Endothelial cell (in vitro differentiated cells): ENCODE results near the gene MAPKAPK2. TPM values are rescaled to one million over a fixed set of nuclear protein-coding genes. Genes with fewer than 3 reads are reported as not detected.

Experiments
- DNase-seq: peaks from one replicate; pipeline ENCODE4 v3.0.0; 2021; ENCODE audit warnings: low spot score
- H3K27ac Mint-ChIP-seq: one replicate; pipeline ENCODE4 v1.8.0; 2021; ENCODE audit warnings: mixed read lengths, inconsistent platforms; ENCODE audit not compliant: unreplicated experiment
- H3K27me3 Mint-ChIP-seq: one replicate; pipeline ENCODE4 v1.8.0; 2021; ENCODE audit warnings: mild to moderate bottlenecking, moderate library complexity, mixed read lengths, inconsistent platforms; ENCODE audit not compliant: unreplicated experiment
- H3K36me3 Mint-ChIP-seq: one replicate; pipeline ENCODE4 v1.8.0; 2021; ENCODE audit warnings: mild to moderate bottlenecking, low read depth, mixed read lengths, inconsistent platforms; ENCODE audit not compliant: unreplicated experiment
- H3K4me1 Mint-ChIP-seq: one replicate; pipeline ENCODE4 v1.8.0; 2021; ENCODE audit warnings: mild to moderate bottlenecking, mixed read lengths, inconsistent platforms; ENCODE audit not compliant: unreplicated experiment
- H3K4me3 Mint-ChIP-seq: one replicate; pipeline ENCODE4 v1.8.0; 2021; ENCODE audit warnings: mild to moderate bottlenecking, mixed read lengths, inconsistent platforms; ENCODE audit not compliant: unreplicated experiment
- H3K9me3 Mint-ChIP-seq: one replicate; pipeline ENCODE4 v1.8.0; 2021; ENCODE audit warnings: mixed read lengths, inconsistent platforms; ENCODE audit not compliant: unreplicated experiment
- CTCF ChIP-seq: fragments of 200-600 bp; sonication (generic); IDR thresholded peaks from one replicate; pipeline ENCODE4 v1.5.0; 2021; ENCODE audit warnings: antibody characterized with exemption; ENCODE audit not compliant: unreplicated experiment
- total RNA-seq: library from RNA; stranded (reverse); fragmentation: NEBNext Ultra II Directional; extraction: Animal tissue kit (Norgen Biotek cat#: 25700); gene quantifications from one replicate; pipeline ENCODE4 v1.2.1, GENCODE V29; 2021; ENCODE audit not compliant: unreplicated experiment

Gene MAPKAPK2
- total RNA-seq, 1 donor from 2014 or later = 109 TPM

GRCh38 chr1:206649261-206649921 lies 35.3 kb upstream of the MAPKAPK2 start:
- no peak overlapping the region for H3K27ac Mint-ChIP-seq
- H3K27me3 Mint-ChIP-seq = no peaks in the 10 kb centered on the region
- DNase-seq = no peak
- H3K36me3 Mint-ChIP-seq = no peaks in the 10 kb centered on the region
- peaks cover 5% of the 10 kb centered on the region for H3K4me1 Mint-ChIP-seq
- H3K4me3 Mint-ChIP-seq = no peak overlapping the region
- no peaks in the 10 kb centered on the region for H3K9me3 Mint-ChIP-seq
- TF ChIP-seq CTCF = no peak

GRCh38 chr1:206651014-206651413 lies 33.7 kb upstream of the MAPKAPK2 start:
- no peaks in the 10 kb centered on the region for H3K27me3 Mint-ChIP-seq
- TF ChIP-seq CTCF = no peak
- H3K4me1 Mint-ChIP-seq = peaks cover 5% of the 10 kb centered on the region
- no peak overlapping the region for H3K27ac Mint-ChIP-seq
- no peak for DNase-seq
- H3K36me3 Mint-ChIP-seq = no peaks in the 10 kb centered on the region
- no peak overlapping the region for H3K4me3 Mint-ChIP-seq
- H3K9me3 Mint-ChIP-seq = no peaks in the 10 kb centered on the region

- H3K27me3 Mint-ChIP-seq = no peaks in the 10 kb centered on the region
- no peak overlapping the region for H3K27ac Mint-ChIP-seq
- no peaks in the 10 kb centered on the region for H3K9me3 Mint-ChIP-seq
- peaks cover 5% of the 10 kb centered on the region for H3K4me1 Mint-ChIP-seq
- H3K36me3 Mint-ChIP-seq = no peaks in the 10 kb centered on the region
- no peak for DNase-seq
- H3K4me3 Mint-ChIP-seq = no peak overlapping the region
- no peak for TF ChIP-seq CTCF
These were observed 32.5 kb upstream of the MAPKAPK2 start for GRCh38 chr1:206651958-206652890.

- no peaks in the 10 kb centered on the region for H3K9me3 Mint-ChIP-seq
- DNase-seq = no peak
- H3K4me3 Mint-ChIP-seq = no peak overlapping the region
- no peak overlapping the region for H3K27ac Mint-ChIP-seq
- H3K36me3 Mint-ChIP-seq = no peaks in the 10 kb centered on the region
- H3K4me1 Mint-ChIP-seq = peaks cover 9% of the 10 kb centered on the region
- no peak for TF ChIP-seq CTCF
- H3K27me3 Mint-ChIP-seq = peaks cover 1% of the 10 kb centered on the region
These were observed 30.8 kb upstream of the MAPKAPK2 start for GRCh38 chr1:206653715-206654459.
